A549 (cell line): ENCODE data around the gene C10orf88.

Source experiments
- CHD2 ChIP-seq: fragments of 150-350 bp; IDR thresholded peaks from 2 replicates; pipeline ENCODE4 v1.6.1; 2014; ENCODE audit warnings: low read length; ENCODE audit not compliant: partially characterized antibody
- EP300 ChIP-seq, 2 experiments: fragments of >200 bp; sonication (Bioruptor Twin); formaldehyde crosslinking; IDR thresholded peaks; 2 replicates in 1 of 2; 3 replicates in 1 of 2; pipeline ENCODE4 v1.6.1; 2016 to 2017
- FOSL2 ChIP-seq, 2 experiments: fragments of 450-650 bp in 1 of 2; fragments of >200 bp in 1 of 2; sonication (Bioruptor Twin) in 1 of 2; formaldehyde crosslinking; IDR thresholded peaks; 2 replicates each; pipeline versions ENCODE4 v1.5.0 to v1.6.1; 2016 to 2020; ENCODE audit warnings: mild to moderate bottlenecking in 1 of 2, moderate library complexity in 1 of 2
- GATA3 ChIP-seq: IDR thresholded peaks from 2 replicates; pipeline ENCODE4 v1.6.1; 2012; ENCODE audit warnings: borderline replicate concordance
- KDM5A ChIP-seq: fragments of 200-600 bp; sonication (generic); IDR thresholded peaks from 2 replicates; pipeline ENCODE4 v1.6.1; 2016; ENCODE audit warnings: antibody characterized with exemption, mild to moderate bottlenecking
- MAFK ChIP-seq: fragments of 450-650 bp; IDR thresholded peaks from 2 replicates; pipeline ENCODE4 v1.6.1; 2014; ENCODE audit not compliant: partially characterized antibody
- POLR2A ChIP-seq: IDR thresholded peaks from 2 replicates; pipeline ENCODE4 v1.6.1; 2012; ENCODE audit warnings: mild to moderate bottlenecking, low read length
- RAD21 ChIP-seq, 2 experiments: fragments of >200 bp in 1 of 2; sonication (Bioruptor Twin) in 1 of 2; formaldehyde crosslinking in 1 of 2; IDR thresholded peaks in 1 of 2; conservative IDR thresholded peaks in 1 of 2; 2 replicates in 1 of 2; 3 replicates in 1 of 2; pipeline ENCODE4 v1.6.1; 2012 to 2018; ENCODE audit warnings: inconsistent platforms in 1 of 2
- TF ChIP-seq, protein P1 (sequence below): fragments of >200 bp; sonication (Bioruptor Twin); formaldehyde crosslinking; IDR thresholded peaks from 3 replicates; pipeline ENCODE4 v1.5.1; 2016
- TF ChIP-seq, protein P2 (sequence below): fragments of 200-600 bp; sonication (generic); IDR thresholded peaks from 2 replicates; pipeline ENCODE4 v1.6.1; 2016; ENCODE audit warnings: antibody characterized with exemption, mild to moderate bottlenecking, moderate library complexity
- TF ChIP-seq, protein P3 (sequence below): IDR thresholded peaks from 2 replicates; pipeline ENCODE4 v1.6.1; 2012

DNA sequence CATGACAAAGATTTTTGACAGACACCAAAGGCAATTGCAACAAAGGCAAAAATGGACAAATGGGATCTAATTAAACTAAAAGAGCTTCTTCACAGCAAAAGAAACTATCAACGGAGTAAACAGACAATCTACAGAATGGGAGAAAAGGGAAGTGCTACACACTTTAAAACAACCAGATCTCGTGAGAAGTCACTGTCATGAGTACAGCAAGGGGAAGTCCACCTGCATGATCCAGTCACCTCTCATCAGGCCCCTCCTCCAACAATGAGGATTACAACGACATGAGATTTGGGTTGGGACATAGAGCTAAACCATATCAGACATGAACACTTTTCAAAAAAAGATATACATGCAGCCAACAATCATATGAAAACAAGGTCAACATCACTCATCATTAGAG lies 14.7 kb upstream of the C10orf88 start:
- TF ChIP-seq CHD2, result no peak
- TF ChIP-seq, protein P1, sequence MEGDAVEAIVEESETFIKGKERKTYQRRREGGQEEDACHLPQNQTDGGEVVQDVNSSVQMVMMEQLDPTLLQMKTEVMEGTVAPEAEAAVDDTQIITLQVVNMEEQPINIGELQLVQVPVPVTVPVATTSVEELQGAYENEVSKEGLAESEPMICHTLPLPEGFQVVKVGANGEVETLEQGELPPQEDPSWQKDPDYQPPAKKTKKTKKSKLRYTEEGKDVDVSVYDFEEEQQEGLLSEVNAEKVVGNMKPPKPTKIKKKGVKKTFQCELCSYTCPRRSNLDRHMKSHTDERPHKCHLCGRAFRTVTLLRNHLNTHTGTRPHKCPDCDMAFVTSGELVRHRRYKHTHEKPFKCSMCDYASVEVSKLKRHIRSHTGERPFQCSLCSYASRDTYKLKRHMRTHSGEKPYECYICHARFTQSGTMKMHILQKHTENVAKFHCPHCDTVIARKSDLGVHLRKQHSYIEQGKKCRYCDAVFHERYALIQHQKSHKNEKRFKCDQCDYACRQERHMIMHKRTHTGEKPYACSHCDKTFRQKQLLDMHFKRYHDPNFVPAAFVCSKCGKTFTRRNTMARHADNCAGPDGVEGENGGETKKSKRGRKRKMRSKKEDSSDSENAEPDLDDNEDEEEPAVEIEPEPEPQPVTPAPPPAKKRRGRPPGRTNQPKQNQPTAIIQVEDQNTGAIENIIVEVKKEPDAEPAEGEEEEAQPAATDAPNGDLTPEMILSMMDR, result no peak
- TF ChIP-seq, protein P2, sequence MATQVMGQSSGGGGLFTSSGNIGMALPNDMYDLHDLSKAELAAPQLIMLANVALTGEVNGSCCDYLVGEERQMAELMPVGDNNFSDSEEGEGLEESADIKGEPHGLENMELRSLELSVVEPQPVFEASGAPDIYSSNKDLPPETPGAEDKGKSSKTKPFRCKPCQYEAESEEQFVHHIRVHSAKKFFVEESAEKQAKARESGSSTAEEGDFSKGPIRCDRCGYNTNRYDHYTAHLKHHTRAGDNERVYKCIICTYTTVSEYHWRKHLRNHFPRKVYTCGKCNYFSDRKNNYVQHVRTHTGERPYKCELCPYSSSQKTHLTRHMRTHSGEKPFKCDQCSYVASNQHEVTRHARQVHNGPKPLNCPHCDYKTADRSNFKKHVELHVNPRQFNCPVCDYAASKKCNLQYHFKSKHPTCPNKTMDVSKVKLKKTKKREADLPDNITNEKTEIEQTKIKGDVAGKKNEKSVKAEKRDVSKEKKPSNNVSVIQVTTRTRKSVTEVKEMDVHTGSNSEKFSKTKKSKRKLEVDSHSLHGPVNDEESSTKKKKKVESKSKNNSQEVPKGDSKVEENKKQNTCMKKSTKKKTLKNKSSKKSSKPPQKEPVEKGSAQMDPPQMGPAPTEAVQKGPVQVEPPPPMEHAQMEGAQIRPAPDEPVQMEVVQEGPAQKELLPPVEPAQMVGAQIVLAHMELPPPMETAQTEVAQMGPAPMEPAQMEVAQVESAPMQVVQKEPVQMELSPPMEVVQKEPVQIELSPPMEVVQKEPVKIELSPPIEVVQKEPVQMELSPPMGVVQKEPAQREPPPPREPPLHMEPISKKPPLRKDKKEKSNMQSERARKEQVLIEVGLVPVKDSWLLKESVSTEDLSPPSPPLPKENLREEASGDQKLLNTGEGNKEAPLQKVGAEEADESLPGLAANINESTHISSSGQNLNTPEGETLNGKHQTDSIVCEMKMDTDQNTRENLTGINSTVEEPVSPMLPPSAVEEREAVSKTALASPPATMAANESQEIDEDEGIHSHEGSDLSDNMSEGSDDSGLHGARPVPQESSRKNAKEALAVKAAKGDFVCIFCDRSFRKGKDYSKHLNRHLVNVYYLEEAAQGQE, result no peak
- TF ChIP-seq EP300 (IDR thresholded peaks at IDR 0.05), result no peak
- TF ChIP-seq, protein P3, sequence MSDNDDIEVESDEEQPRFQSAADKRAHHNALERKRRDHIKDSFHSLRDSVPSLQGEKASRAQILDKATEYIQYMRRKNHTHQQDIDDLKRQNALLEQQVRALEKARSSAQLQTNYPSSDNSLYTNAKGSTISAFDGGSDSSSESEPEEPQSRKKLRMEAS, result no peak
- no peak for TF ChIP-seq POLR2A
- TF ChIP-seq FOSL2 (IDR thresholded peaks at IDR 0.05), result no peak
- TF ChIP-seq FOSL2 (CRISPR knock-in tag; IDR thresholded peaks at IDR 0.05), result no peak
- TF ChIP-seq GATA3, result no peak
- TF ChIP-seq MAFK, result no peak
- no peak for TF ChIP-seq KDM5A
- TF ChIP-seq RAD21 (conservative IDR thresholded peaks at IDR 0.05 in 1 of 2, IDR thresholded peaks at IDR 0.05 in 1 of 2), result no peak
